GM18870 (cell line): ENCODE results near the gene DACT2.
"Not testable (repeated sequence)": the region's sequence is repeated elsewhere in the genome, so short reads cannot be mapped to it uniquely, and the experiment has no call there.

Experiments used
- ATAC-seq: cut with Tn5 transposase; IDR thresholded peaks from one replicate; pipeline ENCODE4 v1.9.1; 2021; ENCODE audit warnings: moderate library complexity; ENCODE audit not compliant: unreplicated experiment

The DACT2 gene

GRCh38 chr6:168268755-168269154 lies 50.8 kb downstream of the DACT2 start:
- ATAC-seq, result no peak

GRCh38 chr6:168267779-168268178 lies 51.8 kb downstream of the DACT2 start:
- ATAC-seq, result not testable (repeated sequence)

GRCh38 chr6:168265827-168266815 lies 53.5 kb downstream of the DACT2 start:
- ATAC-seq, result no peak

GRCh38 chr6:168265394-168265793 lies 54.2 kb downstream of the DACT2 start:
- ATAC-seq, result no peak

- ATAC-seq, result no peak
Measured at GRCh38 chr6:168264593-168265335, 54.8 kb downstream of the DACT2 start.

GRCh38 chr6:168263351-168263905 lies 56.1 kb downstream of the DACT2 start:
- no peak for ATAC-seq

GRCh38 chr6:168261234-168261633 lies 58.3 kb downstream of the DACT2 start:
- no peak for ATAC-seq

- no peak for ATAC-seq
Measured at GRCh38 chr6:168260420-168260987, 59.1 kb downstream of the DACT2 start.

GRCh38 chr6:168258795-168259194 lies 60.8 kb downstream of the DACT2 start:
- ATAC-seq, result no peak

GRCh38 chr6:168256940-168257339 lies 62.6 kb downstream of the DACT2 start:
- no peak for ATAC-seq
